Stromal cell of bone marrow (primary cell): ENCODE data around the gene RGS9.
"Not testable (repeated sequence)": the region's sequence is repeated elsewhere in the genome, so short reads cannot be mapped to it uniquely, and the experiment has no call there.

Source experiments
- DNase-seq: peaks from one replicate; pipeline ENCODE4 v3.0.0-alpha.2; 2012; ENCODE audit warnings: low read depth

Gene RGS9

GRCh38 chr17:65156835-65157565 lies 19.8 kb downstream of the RGS9 start:
- DNase-seq = no peak

- DNase-seq = no peak
Observed at GRCh38 chr17:65158041-65158440, 20.9 kb downstream of the RGS9 start.

- no peak for DNase-seq
Observed at GRCh38 chr17:65158622-65159021, 21.5 kb downstream of the RGS9 start.

DNA sequence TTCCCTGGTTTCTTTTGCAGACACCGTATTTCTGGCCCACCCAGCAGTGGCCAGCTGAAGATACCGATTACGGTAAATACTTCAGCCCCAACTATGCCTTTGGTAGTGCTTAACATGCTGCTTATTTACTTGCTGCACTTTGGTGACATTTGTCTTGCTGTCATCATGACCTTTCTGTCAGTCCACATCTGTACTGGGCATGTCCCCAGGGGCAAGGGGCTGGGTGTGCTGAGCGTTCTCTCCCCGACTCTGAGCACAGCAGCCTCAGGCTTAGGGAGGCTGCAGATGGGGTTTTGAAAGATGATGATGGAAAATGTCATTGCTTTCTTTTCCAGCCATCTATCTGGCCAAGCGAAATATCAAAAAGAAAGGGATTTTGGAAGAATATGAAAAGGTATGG lies 23.3 kb downstream of the RGS9 start:
- DNase-seq = no peak

GRCh38 chr17:65163990-65164495 lies 26.9 kb downstream of the RGS9 start:
- no peak for DNase-seq

DNA sequence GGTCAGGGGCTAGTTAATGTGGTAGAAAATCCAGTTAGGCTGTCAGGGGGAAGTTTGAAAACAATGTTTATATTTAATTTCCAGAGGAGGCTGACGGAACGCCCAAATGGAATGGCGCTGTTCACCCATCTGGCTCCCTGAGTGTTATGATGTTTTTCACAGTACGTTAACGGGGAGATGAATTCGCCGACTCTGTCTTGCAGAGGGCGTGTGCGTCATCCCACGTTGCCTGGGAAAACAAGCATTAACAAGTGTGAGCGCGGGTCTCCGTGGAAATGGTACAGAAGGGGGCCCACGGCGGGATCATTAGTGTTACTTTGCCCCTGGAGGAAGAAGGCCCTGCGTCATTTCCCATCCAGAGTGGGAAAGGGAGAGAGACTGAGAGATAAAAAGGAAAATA lies 29.6 kb downstream of the RGS9 start:
- no peak for DNase-seq

GRCh38 chr17:65167566-65167965 lies 30.4 kb downstream of the RGS9 start:
- no peak for DNase-seq

GRCh38 chr17:65169691-65170090 lies 32.5 kb downstream of the RGS9 start:
- DNase-seq = no peak

DNA sequence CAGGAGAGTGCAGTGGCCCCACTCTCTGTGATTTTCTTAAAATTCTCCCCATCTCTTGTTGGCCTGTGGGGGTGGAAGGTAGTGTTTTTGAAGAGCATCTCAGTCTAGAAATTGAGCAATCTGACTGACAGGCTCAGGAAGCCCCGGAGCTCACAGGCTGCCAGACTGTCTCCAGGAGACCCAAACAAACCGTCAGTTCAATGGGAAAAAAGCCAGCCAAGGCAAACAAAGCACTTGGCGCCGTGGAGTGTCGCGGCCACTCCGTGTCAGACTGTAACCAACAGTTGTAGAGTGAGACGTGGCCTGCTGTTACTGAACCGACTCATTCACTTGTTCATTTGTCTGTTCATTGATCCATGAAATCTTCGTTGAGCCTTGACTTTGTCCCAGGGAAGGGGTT lies 33.7 kb downstream of the RGS9 start:
- DNase-seq = no peak

DNA sequence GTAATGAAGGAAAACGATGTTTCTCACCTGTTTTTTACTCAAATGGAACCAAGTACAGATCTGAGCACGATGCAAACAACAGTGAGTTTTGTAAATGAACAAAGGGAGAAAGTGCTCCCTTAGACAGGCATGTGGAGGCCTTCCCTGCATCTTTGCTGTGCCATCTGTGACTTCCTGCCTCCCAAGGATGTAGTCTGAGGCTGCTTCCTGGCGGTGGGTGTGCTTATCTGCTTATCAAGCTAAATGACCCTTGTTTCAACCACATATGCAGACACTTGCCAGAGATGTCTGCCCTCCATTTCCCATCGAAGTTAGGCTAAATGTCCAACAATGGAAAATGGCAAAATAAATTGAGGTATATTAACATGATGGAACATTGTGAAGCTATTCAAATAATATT lies 34.6 kb downstream of the RGS9 start:
- no peak for DNase-seq

DNA sequence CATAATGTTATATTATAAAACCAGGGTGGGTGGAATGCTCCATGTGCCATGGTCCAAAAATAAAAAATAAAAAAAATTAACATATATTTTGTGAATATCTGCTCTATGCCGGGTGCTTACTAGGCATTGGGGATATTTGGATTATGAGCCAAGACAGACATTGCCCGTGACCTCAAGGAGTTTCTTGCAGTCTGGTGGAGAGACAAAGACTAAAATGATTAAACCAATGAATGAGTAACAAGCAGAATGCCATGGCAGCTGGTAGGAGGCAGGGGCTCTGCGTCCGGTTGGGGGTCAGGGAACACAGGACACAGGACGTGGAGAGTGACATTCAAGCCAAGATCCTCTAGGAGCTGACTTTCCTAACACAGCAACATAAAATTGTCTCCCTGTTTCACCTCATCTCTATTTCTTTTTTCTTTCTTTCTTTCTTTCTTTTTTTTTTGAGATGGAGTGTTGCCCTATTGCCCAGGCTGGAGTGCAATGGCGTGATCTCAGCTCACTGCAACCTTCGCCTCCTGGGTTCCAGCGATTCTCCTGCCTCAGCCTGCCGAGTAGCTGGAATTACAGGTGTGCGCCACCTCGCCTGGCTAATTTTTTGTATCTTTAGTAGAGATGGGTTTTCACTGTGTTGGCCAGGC lies 35.4 kb downstream of the RGS9 start:
- DNase-seq = no peak

- DNase-seq = no peak
Observed at GRCh38 chr17:65173284-65173793, 36.2 kb downstream of the RGS9 start.

GRCh38 chr17:65173976-65174683 lies 37.0 kb downstream of the RGS9 start:
- DNase-seq = no peak

- DNase-seq = no peak
Observed at GRCh38 chr17:65174974-65175373, 37.8 kb downstream of the RGS9 start.

GRCh38 chr17:65175952-65176351 lies 38.8 kb downstream of the RGS9 start:
- no peak for DNase-seq

DNA sequence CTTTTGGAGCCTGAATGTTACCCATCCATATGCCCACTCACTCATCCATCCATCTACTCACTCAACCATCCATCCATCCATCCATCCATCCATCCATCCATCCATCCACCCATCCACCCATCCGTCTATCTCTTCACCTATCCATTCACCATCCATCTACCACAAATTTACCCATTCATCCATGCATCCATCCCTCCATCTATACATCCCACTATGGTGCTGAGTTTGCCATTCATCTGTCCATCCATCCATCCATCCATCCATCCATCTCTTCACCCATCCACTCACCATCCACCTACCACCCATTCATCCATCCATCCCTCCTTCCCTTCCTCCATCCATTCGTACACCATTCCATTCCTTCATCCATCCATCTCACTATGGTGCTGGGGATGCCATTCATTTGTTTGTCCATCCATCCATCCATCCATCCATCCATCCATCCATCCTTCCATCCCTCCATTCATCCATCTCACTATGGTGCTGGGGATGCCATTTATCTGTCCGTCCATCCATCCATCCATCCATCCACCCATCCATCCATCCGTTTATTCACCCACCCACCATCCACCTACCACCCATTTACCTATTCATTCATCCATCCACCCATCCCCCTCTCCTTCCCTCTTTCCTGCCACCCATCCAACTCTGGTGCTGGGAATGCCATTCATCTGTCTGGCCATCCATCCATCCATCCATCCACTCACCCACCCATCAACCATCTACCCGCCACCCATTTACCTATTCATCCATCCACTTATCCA lies 39.7 kb downstream of the RGS9 start:
- DNase-seq = no peak

- peak; percentile 47 for DNase-seq
Observed at GRCh38 chr17:65177901-65178300, 40.7 kb downstream of the RGS9 start.

- DNase-seq = not testable (repeated sequence)
Observed at GRCh38 chr17:65180276-65180675, 43.1 kb downstream of the RGS9 start.

GRCh38 chr17:65180752-65181236 lies 43.6 kb downstream of the RGS9 start:
- not testable (repeated sequence) for DNase-seq

GRCh38 chr17:65181237-65182061 lies 44.3 kb downstream of the RGS9 start:
- DNase-seq = no peak

- no peak for DNase-seq
Observed at GRCh38 chr17:65182233-65182632, 45.1 kb downstream of the RGS9 start.
